Measurements from ENCODE around the gene C11orf97. TPM values are rescaled to one million over a fixed set of nuclear protein-coding genes. Genes with fewer than 3 reads are reported as not detected.

Gene C11orf97
- total and polyA plus RNA-seq, 2 donors (not counting 3 experiments of a cell fraction or from before 2014, with no cell fraction given), result not detected

- Histone ChIP-seq H3K4me2 (ENCODE audit: insufficient read depth, low read length) (no peak overlapping the region), H3K4me3 (replicated peaks in 1 of 3; ENCODE audit: insufficient read depth in 1 of 3, low read depth in 1 of 3, low read length in 3 of 3) (no peak overlapping the region), H3K27ac (ENCODE audit: insufficient read depth, low read depth, low read length) (no peak overlapping the region), H3K79me2 (ENCODE audit: control insufficient read depth, insufficient read depth, low read length) (no peaks in the 10 kb centered on the region), H3K9ac (replicated peaks; ENCODE audit: extremely low read depth, insufficient read depth, low read length) (no peak overlapping the region), H2AFZ (ENCODE audit: low read depth, low read length) (no peak overlapping the region), H3K9me1 (replicated peaks; ENCODE audit: control insufficient read depth, extremely low read depth, insufficient read depth, low read length) (no peaks in the 10 kb centered on the region), H3K9me3 (replicated peaks; ENCODE audit: control insufficient read depth, insufficient read depth, low read length) (no peaks in the 10 kb centered on the region), H4K20me1 (replicated peaks; ENCODE audit: control insufficient read depth, extremely low read depth, insufficient read depth, low read length) (no peaks in the 10 kb centered on the region), H3K4me1 (ENCODE audit: control insufficient read depth, extremely low read depth, insufficient read depth, low read length) (peaks cover 5% of the 10 kb centered on the region), H3K36me3 (ENCODE audit: control insufficient read depth in 2 of 2, extremely low read depth in 1 of 2, insufficient read depth in 2 of 2, low read length in 2 of 2) (no peaks in the 10 kb centered on the region), H3K27me3 (ENCODE audit: control insufficient read depth in 2 of 2, insufficient read depth in 2 of 2, low read length in 2 of 2) (no peaks in the 10 kb centered on the region)
- ChIA-PET CTCF (no interaction called here), POLR2A (no interaction called here)
- intact Hi-C loops (cut with micrococcal nuclease), result no loop called here
- no peak for DNase-seq (ENCODE audit: low read depth, low spot score)
- FAIRE-seq, result no peak
- no TSS peak for BruUV-seq (replicated peaks)
- dilution Hi-C loops (cut with MboI; ENCODE audit: extremely low pct_ligation_motif_present, low sequenced_read_pairs), result no loop called here
- no peak for TF ChIP-seq EZH2 (IDR thresholded peaks at IDR 0.05; ENCODE audit: borderline replicate concordance, low read depth, low read length, severe bottlenecking)
Measured at GRCh38 chr11:94574193-94574961, 62.1 kb downstream of the C11orf97 start.

DNA sequence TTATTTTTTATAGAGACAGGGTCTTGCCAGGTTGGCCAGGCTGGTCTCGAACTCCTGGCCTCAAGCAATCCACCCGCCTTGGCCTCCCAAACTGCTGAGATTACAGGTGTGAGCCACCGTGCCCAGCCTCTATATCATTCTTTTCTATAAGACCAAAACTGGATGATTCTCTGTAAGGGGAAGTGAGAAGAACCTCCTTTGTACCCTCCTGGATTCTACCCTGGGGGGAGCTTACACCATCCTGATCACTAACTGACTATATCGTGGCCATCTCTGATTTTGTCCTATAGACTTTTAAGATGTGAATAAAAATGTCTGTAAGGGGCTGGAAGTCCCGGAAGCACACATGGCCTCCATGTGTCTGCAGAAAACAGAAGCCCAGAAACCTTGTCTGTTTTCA lies 64.0 kb downstream of the C11orf97 start:
- dilution Hi-C loops (cut with MboI; ENCODE audit: extremely low pct_ligation_motif_present, low sequenced_read_pairs) (no loop called here), intact Hi-C loops (cut with micrococcal nuclease) (no loop called here)
- Histone ChIP-seq H4K20me1 (replicated peaks; ENCODE audit: control insufficient read depth, extremely low read depth, insufficient read depth, low read length) (no peaks in the 10 kb centered on the region), H3K4me3 (replicated peaks in 1 of 3; ENCODE audit: insufficient read depth in 1 of 3, low read depth in 1 of 3, low read length in 3 of 3) (no peak overlapping the region), H2AFZ (ENCODE audit: low read depth, low read length) (no peak overlapping the region), H3K36me3 (ENCODE audit: control insufficient read depth in 2 of 2, extremely low read depth in 1 of 2, insufficient read depth in 2 of 2, low read length in 2 of 2) (no peaks in the 10 kb centered on the region), H3K4me2 (ENCODE audit: insufficient read depth, low read length) (no peak overlapping the region), H3K9me3 (replicated peaks; ENCODE audit: control insufficient read depth, insufficient read depth, low read length) (no peaks in the 10 kb centered on the region), H3K9me1 (replicated peaks; ENCODE audit: control insufficient read depth, extremely low read depth, insufficient read depth, low read length) (no peaks in the 10 kb centered on the region), H3K27me3 (ENCODE audit: control insufficient read depth in 2 of 2, insufficient read depth in 2 of 2, low read length in 2 of 2) (no peaks in the 10 kb centered on the region), H3K9ac (replicated peaks; ENCODE audit: extremely low read depth, insufficient read depth, low read length) (no peak overlapping the region), H3K79me2 (ENCODE audit: control insufficient read depth, insufficient read depth, low read length) (no peaks in the 10 kb centered on the region), H3K27ac (ENCODE audit: insufficient read depth, low read depth, low read length) (no peak overlapping the region), H3K4me1 (ENCODE audit: control insufficient read depth, extremely low read depth, insufficient read depth, low read length) (peaks cover 5% of the 10 kb centered on the region)
- ChIA-PET CTCF (no interaction called here), POLR2A (no interaction called here)
- BruUV-seq (replicated peaks), result no TSS peak
- no peak for DNase-seq (ENCODE audit: low read depth, low spot score)
- no peak for TF ChIP-seq FOS (IDR thresholded peaks at IDR 0.05; ENCODE audit: borderline replicate concordance, insufficient read depth, low read length)
- TF ChIP-seq, protein P1, sequence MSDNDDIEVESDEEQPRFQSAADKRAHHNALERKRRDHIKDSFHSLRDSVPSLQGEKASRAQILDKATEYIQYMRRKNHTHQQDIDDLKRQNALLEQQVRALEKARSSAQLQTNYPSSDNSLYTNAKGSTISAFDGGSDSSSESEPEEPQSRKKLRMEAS (IDR thresholded peaks at IDR 0.05; ENCODE audit: insufficient read depth, insufficient read length), result no peak
- TF ChIP-seq MYC (IDR thresholded peaks at IDR 0.05; ENCODE audit: low read depth, low read length), result no peak
- no peak for TF ChIP-seq POLR2AphosphoS5 (IDR thresholded peaks at IDR 0.05; ENCODE audit: insufficient read depth, low read depth, low read length)
- TF ChIP-seq POLR2A (IDR thresholded peaks at IDR 0.05; ENCODE audit: low read depth, low read length), result no peak
- TF ChIP-seq, protein P2, sequence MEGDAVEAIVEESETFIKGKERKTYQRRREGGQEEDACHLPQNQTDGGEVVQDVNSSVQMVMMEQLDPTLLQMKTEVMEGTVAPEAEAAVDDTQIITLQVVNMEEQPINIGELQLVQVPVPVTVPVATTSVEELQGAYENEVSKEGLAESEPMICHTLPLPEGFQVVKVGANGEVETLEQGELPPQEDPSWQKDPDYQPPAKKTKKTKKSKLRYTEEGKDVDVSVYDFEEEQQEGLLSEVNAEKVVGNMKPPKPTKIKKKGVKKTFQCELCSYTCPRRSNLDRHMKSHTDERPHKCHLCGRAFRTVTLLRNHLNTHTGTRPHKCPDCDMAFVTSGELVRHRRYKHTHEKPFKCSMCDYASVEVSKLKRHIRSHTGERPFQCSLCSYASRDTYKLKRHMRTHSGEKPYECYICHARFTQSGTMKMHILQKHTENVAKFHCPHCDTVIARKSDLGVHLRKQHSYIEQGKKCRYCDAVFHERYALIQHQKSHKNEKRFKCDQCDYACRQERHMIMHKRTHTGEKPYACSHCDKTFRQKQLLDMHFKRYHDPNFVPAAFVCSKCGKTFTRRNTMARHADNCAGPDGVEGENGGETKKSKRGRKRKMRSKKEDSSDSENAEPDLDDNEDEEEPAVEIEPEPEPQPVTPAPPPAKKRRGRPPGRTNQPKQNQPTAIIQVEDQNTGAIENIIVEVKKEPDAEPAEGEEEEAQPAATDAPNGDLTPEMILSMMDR (IDR thresholded peaks at IDR 0.05; ENCODE audit: extremely low read depth in 1 of 2, insufficient read depth in 1 of 2, low read depth in 1 of 2, low read length in 2 of 2), result no peak
- no peak for TF ChIP-seq EZH2 (IDR thresholded peaks at IDR 0.05; ENCODE audit: borderline replicate concordance, low read depth, low read length, severe bottlenecking)
- no peak for TF ChIP-seq JUN (IDR thresholded peaks at IDR 0.05; ENCODE audit: borderline replicate concordance, insufficient read depth, insufficient read length, low read depth)
- TF ChIP-seq GATA2 (IDR thresholded peaks at IDR 0.05; ENCODE audit: insufficient read depth, insufficient read length, low read depth, low read length), result no peak
- no peak for FAIRE-seq
